ENCODE measurements around the gene VASH2. TPM values are rescaled to one million over a fixed set of nuclear protein-coding genes. Genes with fewer than 3 reads are reported as not detected.

The VASH2 gene
- total RNA-seq, 1 experiment from 2014 or later = 303 TPM

DNA sequence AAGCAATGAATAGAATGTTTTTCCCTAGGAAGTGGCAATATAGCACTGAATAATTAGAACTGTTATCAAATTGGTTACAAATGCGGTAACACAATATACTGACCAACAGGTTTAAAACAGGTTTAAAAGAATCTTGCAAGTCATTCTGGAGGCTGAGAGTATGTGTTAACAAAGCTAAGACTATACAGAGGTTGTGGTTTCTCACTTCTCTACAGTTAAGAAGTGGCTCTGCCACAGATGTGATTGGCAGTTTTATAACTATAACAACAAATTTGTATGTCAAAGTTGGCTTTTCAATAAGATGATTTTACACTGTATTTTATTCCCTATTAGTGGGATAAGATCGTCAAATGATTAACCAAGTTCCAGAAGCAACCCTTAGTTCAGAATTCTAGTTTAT, 58.2 kb downstream of the VASH2 start:
- H3K4me3 Mint-ChIP-seq = no peak overlapping the region
- ATAC-seq = no peak

More for the DNA sequence above, 58.2 kb downstream of the VASH2 start:
- no peaks in the 10 kb centered on the region for H3K27me3 Mint-ChIP-seq (ENCODE audit: low read depth)
- ChIA-PET CTCF (no interaction called here), POLR2A (no interaction called here)
- TF ChIP-seq ETV6 (CRISPR knock-in tag; IDR thresholded peaks at IDR 0.05) (no peak), E2F1 (CRISPR knock-in tag; IDR thresholded peaks at IDR 0.05) (no peak), FOXK1 (CRISPR knock-in tag; IDR thresholded peaks at IDR 0.05) (no peak), GRHL2 (CRISPR knock-in tag; IDR thresholded peaks at IDR 0.05; ENCODE audit: insufficient replicate concordance, severe bottlenecking) (no peak), AFF4 (CRISPR knock-in tag; IDR thresholded peaks at IDR 0.05; ENCODE audit: borderline replicate concordance) (no peak), OVOL2 (CRISPR knock-in tag; IDR thresholded peaks at IDR 0.05; ENCODE audit: borderline replicate concordance) (no peak), CREM (CRISPR knock-in tag; IDR thresholded peaks at IDR 0.05) (no peak), SP1 (CRISPR knock-in tag; conservative IDR thresholded peaks at IDR 0.05) (no peak), STAT6 (CRISPR knock-in tag; conservative IDR thresholded peaks at IDR 0.05; ENCODE audit: low read depth) (no peak), ELF4 (CRISPR knock-in tag; IDR thresholded peaks at IDR 0.05; ENCODE audit: low read depth) (no peak), E2F5 (CRISPR knock-in tag; IDR thresholded peaks at IDR 0.05) (no peak), NR1H2 (CRISPR knock-in tag; IDR thresholded peaks at IDR 0.05) (no peak), JAZF1 (CRISPR knock-in tag; IDR thresholded peaks at IDR 0.05) (no peak), ESRRA (CRISPR knock-in tag; IDR thresholded peaks at IDR 0.05; ENCODE audit: borderline replicate concordance) (no peak), TEAD4 (CRISPR knock-in tag; IDR thresholded peaks at IDR 0.05) (no peak)
- TF ChIP-seq, protein P1, sequence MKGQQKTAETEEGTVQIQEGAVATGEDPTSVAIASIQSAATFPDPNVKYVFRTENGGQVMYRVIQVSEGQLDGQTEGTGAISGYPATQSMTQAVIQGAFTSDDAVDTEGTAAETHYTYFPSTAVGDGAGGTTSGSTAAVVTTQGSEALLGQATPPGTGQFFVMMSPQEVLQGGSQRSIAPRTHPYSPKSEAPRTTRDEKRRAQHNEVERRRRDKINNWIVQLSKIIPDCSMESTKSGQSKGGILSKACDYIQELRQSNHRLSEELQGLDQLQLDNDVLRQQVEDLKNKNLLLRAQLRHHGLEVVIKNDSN (CRISPR knock-in tag; IDR thresholded peaks at IDR 0.05) = no peak
- TF ChIP-seq, protein P2, sequence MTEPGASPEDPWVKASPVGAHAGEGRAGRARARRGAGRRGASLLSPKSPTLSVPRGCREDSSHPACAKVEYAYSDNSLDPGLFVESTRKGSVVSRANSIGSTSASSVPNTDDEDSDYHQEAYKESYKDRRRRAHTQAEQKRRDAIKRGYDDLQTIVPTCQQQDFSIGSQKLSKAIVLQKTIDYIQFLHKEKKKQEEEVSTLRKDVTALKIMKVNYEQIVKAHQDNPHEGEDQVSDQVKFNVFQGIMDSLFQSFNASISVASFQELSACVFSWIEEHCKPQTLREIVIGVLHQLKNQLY (CRISPR knock-in tag; IDR thresholded peaks at IDR 0.05) = no peak
- H3K4me1 Mint-ChIP-seq = peaks cover 10% of the 10 kb centered on the region
- peaks cover 53% of the 10 kb centered on the region for H3K36me3 Mint-ChIP-seq
- DNase-seq (ENCODE audit: low spot score) = no peak
- H3K27ac Mint-ChIP-seq = no peak overlapping the region
- H3K9me3 Mint-ChIP-seq = no peaks in the 10 kb centered on the region

All from WTC11 (cell line).